Neural progenitor cell (in vitro differentiated cells): ENCODE results near the gene TMEM14A.

Source experiments
- EZH2phosphoT487 ChIP-seq: fragments of 200-600 bp; sonication (generic); IDR thresholded peaks from 2 replicates; pipeline ENCODE4 v1.6.1; 2017; ENCODE audit warnings: antibody characterized with exemption
- TF ChIP-seq, protein P1 (sequence below): fragments of 200-600 bp; sonication (generic); IDR thresholded peaks from 2 replicates; pipeline ENCODE4 v1.5.1; 2017; ENCODE audit warnings: antibody characterized with exemption, mild to moderate bottlenecking

GRCh38 chr6:52647199-52647598, 23.7 kb upstream of the TMEM14A start:
- TF ChIP-seq, protein P1, sequence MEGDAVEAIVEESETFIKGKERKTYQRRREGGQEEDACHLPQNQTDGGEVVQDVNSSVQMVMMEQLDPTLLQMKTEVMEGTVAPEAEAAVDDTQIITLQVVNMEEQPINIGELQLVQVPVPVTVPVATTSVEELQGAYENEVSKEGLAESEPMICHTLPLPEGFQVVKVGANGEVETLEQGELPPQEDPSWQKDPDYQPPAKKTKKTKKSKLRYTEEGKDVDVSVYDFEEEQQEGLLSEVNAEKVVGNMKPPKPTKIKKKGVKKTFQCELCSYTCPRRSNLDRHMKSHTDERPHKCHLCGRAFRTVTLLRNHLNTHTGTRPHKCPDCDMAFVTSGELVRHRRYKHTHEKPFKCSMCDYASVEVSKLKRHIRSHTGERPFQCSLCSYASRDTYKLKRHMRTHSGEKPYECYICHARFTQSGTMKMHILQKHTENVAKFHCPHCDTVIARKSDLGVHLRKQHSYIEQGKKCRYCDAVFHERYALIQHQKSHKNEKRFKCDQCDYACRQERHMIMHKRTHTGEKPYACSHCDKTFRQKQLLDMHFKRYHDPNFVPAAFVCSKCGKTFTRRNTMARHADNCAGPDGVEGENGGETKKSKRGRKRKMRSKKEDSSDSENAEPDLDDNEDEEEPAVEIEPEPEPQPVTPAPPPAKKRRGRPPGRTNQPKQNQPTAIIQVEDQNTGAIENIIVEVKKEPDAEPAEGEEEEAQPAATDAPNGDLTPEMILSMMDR, result no peak
- no peak for TF ChIP-seq EZH2phosphoT487
